ENCODE results near the gene CNIH4. TPM values are rescaled to one million over a fixed set of nuclear protein-coding genes. Genes with fewer than 3 reads are reported as not detected.

The CNIH4 gene
- polyA plus RNA-seq, 1 experiment, result 53.7 TPM

DNA sequence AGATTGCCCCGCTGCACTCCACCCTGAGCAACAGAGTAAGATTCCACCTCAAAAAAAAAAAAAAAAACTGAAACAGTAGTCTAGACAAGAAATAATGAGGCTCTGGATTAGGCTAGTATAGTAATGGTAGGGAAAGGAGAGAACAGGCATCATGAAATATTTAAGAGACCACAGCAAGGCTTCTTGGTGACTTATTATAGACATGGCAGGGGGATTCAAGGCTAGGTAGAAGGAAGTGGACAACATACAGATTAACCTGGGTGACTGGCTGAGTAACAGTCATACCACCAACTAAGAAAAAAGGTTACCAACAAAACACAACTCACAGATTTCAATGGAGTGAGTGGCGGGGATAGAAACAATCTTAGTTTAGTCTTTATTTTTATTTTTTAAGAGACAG is 35.0 kb upstream of the CNIH4 start:
- POLR2A ChIA-PET, result no interaction called here
- TF ChIP-seq, protein P1, sequence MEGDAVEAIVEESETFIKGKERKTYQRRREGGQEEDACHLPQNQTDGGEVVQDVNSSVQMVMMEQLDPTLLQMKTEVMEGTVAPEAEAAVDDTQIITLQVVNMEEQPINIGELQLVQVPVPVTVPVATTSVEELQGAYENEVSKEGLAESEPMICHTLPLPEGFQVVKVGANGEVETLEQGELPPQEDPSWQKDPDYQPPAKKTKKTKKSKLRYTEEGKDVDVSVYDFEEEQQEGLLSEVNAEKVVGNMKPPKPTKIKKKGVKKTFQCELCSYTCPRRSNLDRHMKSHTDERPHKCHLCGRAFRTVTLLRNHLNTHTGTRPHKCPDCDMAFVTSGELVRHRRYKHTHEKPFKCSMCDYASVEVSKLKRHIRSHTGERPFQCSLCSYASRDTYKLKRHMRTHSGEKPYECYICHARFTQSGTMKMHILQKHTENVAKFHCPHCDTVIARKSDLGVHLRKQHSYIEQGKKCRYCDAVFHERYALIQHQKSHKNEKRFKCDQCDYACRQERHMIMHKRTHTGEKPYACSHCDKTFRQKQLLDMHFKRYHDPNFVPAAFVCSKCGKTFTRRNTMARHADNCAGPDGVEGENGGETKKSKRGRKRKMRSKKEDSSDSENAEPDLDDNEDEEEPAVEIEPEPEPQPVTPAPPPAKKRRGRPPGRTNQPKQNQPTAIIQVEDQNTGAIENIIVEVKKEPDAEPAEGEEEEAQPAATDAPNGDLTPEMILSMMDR (IDR thresholded peaks at IDR 0.05; ENCODE audit: low read depth, low read length), result no peak

DNA sequence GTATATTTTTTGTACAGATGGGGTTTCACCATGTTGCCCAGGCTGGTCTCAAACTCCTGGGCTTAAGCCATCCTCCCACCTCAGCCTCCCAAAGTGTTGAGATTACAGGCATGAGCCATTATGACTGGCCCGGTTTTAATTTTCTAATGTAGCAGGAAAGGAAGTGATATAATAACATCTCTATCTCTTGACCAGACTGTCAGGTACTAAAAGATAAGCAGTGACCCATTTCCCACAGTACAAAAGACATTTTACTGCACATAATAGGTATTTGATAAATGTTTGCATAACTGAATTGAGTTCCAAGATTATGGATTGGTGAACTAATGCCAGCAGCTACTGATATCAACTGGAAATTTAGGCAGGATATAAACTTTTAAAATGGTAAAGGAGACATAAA is 30.7 kb upstream of the CNIH4 start:
- CTCF ChIA-PET, result interaction anchor here (1.5 kb wide), 1 partner anchor 209 kb away, joined by 3 read pairs; no protein-coding TSS in a partner anchor
- no peaks in the 10 kb centered on the region for H3K9me3 ChIP-seq (ENCODE audit: control insufficient read depth, insufficient read depth, low read length)
- no peak overlapping the region for H3K27ac ChIP-seq (ENCODE audit: low read depth, low read length)
- no peak for DNase-seq (ENCODE audit: low read depth, low spot score)
- no peaks in the 10 kb centered on the region for H3K27me3 ChIP-seq (ENCODE audit: control insufficient read depth, insufficient read depth, low read length)
- H3K4me3 ChIP-seq (ENCODE audit: low read depth, low read length), result no peak overlapping the region
- POLR2A ChIA-PET, result no interaction called here
- TF ChIP-seq, protein P1 (IDR thresholded peaks at IDR 0.05; ENCODE audit: low read depth, low read length), result no peak

More for the DNA sequence above, 35.0 kb upstream of the CNIH4 start:
- no peak overlapping the region for H3K27ac ChIP-seq (ENCODE audit: low read depth, low read length)
- no peaks in the 10 kb centered on the region for H3K27me3 ChIP-seq (ENCODE audit: control insufficient read depth, insufficient read depth, low read length)
- DNase-seq (ENCODE audit: low read depth, low spot score), result no peak
- no peak overlapping the region for H3K4me3 ChIP-seq (ENCODE audit: low read depth, low read length)
- CTCF ChIA-PET, result interaction anchor here (1.5 kb wide), 1 partner anchor 12 kb away, joined by 7 read pairs; no protein-coding TSS in a partner anchor
- H3K9me3 ChIP-seq (ENCODE audit: control insufficient read depth, insufficient read depth, low read length), result no peaks in the 10 kb centered on the region

DNA sequence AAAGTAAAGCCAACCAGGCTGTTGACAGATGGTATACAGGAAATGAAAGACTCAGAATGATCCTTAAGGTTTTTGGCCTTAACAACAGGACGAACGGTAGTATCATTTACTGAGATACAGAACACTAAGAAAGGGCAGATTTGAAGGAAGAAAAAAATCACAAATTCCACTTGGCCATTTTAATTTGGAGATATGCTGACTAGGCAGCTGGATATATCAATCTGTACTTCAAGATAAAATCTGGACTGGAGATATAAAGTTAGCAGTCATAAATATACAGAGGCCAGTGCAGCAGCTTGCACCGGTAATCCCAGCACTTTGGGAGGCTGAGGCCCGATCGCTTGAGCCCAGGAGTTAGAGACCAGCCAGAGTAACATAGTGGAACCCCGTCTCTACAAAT is 28.0 kb upstream of the CNIH4 start:
- TF ChIP-seq, protein P1 (IDR thresholded peaks at IDR 0.05; ENCODE audit: low read depth, low read length), result no peak
- ChIA-PET CTCF (interaction anchor here (0.8 to 1.4 kb wide), 2 partner anchors 129 to 212 kb away, joined by 4 read pairs; no protein-coding TSS in a partner anchor), POLR2A (no interaction called here)
- DNase-seq (ENCODE audit: low read depth, low spot score), result no peak
- Histone ChIP-seq H3K27ac (ENCODE audit: low read depth, low read length) (no peak overlapping the region), H3K9me3 (ENCODE audit: control insufficient read depth, insufficient read depth, low read length) (no peaks in the 10 kb centered on the region), H3K4me3 (ENCODE audit: low read depth, low read length) (peak overlapping the region; percentile 98), H3K27me3 (ENCODE audit: control insufficient read depth, insufficient read depth, low read length) (no peaks in the 10 kb centered on the region)

DNA sequence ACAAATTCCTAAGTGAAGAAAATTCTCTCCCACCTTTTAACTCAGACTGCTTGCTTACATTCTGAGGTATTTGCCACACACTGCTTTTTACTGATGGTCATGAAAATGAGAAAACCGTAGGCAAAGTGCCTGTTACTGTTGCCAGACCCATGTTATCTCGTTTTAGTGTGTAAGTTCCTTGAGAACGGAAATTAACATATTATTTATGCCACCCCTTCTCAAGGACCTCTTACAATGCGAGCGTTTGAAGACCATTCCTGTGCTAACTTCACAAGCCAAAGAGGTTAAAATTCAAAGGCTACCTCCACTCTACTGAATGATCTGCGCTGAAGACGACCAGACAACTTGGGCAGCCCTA is 27.2 kb upstream of the CNIH4 start:
- ChIA-PET POLR2A (interaction anchor here (0.6 to 1.4 kb wide), 3 partner anchors 27 to 213 kb away, joined by 3 to 4 read pairs (median 3); no protein-coding TSS in a partner anchor), CTCF (interaction anchor here (0.8 to 1.4 kb wide), 3 partner anchors 128 to 213 kb away, joined by 4 read pairs; no protein-coding TSS in a partner anchor)
- H3K27me3 ChIP-seq (ENCODE audit: control insufficient read depth, insufficient read depth, low read length), result no peaks in the 10 kb centered on the region
- H3K4me3 ChIP-seq (ENCODE audit: low read depth, low read length), result peak overlapping the region; percentile 98
- H3K27ac ChIP-seq (ENCODE audit: low read depth, low read length), result peak overlapping the region; percentile 93
- DNase-seq (ENCODE audit: low read depth, low spot score), result no peak
- no peaks in the 10 kb centered on the region for H3K9me3 ChIP-seq (ENCODE audit: control insufficient read depth, insufficient read depth, low read length)
- TF ChIP-seq, protein P1 (IDR thresholded peaks at IDR 0.05; ENCODE audit: low read depth, low read length), result no peak

DNA sequence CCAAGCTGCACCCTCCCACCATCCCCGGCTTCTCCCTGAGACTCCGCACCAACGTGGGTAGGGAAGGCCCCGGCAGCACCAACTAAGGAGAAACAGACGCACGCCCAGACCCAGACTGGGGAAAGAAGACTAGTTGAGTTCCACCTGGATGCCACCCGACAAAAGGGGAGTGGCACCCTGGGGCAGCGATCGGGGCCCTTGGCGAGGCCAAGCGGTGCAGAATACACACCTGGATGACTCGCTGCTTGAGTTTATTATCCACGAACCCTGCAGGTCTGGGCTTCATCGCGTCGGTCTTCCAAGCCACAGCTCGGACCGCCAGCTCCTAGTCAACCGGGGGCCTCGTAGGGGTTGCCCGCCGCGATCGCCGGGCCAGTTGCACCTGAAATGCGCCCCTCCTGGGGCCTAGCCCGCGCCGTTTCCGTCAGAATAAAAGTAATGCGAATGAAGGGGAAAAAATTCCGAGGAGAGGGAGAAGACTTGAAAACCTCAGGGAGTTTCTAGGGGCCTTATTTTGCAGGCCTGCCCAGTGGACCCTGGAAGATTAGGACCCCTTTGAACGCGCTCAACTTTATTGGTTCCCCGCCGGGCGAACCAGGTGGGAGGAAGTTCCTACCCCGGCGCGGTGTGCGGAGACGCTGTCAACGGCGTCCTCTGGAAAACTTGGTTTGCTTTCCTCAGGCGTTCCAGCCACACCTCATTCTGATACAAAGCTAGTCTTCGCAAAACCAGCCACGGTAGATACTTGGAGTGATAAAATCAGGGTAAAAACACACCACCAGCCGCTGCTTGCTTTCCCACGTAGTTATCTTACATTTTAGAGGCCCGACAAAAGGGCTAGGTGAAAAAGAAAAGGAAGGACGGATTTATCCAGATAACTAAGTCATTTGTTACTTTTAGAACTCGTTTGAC is 26.6 kb upstream of the CNIH4 start, which contains the start of gene NVL:
TSS of gene NVL (minus strand) at position 331 of the 912 bp plus-strand sequence. CDS start at position 286, 45 bp downstream.
- TF ChIP-seq, protein P1 (IDR thresholded peaks at IDR 0.05; ENCODE audit: low read depth, low read length), result no peak
- ChIA-PET CTCF (interaction anchor here (1.4 kb wide), 2 partner anchors 127 to 214 kb away, joined by 4 read pairs; no protein-coding TSS in a partner anchor), POLR2A (interaction anchor here (0.6 to 1.4 kb wide), 4 partner anchors 28 to 629 kb away, joined by 3 to 4 read pairs (median 4); no protein-coding TSS in a partner anchor)
- H3K4me3 ChIP-seq (ENCODE audit: low read depth, low read length), result peak within 1 kb of the TSS; percentile 98
- no peaks in the 10 kb centered on the region for H3K27me3 ChIP-seq (ENCODE audit: control insufficient read depth, insufficient read depth, low read length)
- no peaks in the 10 kb centered on the region for H3K9me3 ChIP-seq (ENCODE audit: control insufficient read depth, insufficient read depth, low read length)
- peak; percentile 61 for DNase-seq (ENCODE audit: low read depth, low spot score)
- H3K27ac ChIP-seq (ENCODE audit: low read depth, low read length), result peak within 1 kb of the TSS; percentile 93
